H9 (cell line): ENCODE data around the gene AATK. TPM values are rescaled to one million over a fixed set of nuclear protein-coding genes. Genes with fewer than 3 reads are reported as not detected.

Source experiments
- DNase-seq: peaks from one replicate; pipeline ENCODE4 v3.0.0-alpha.2; 2017
- H2AFZ ChIP-seq: one replicate; pipeline ENCODE4 v1.6.1; 2013; ENCODE audit warnings: mild to moderate bottlenecking, low read length, control low read depth, moderate library complexity
- H2AK5ac ChIP-seq: 2 replicates; pipeline ENCODE4 v1.6.1; 2013; ENCODE audit warnings: low read length, control low read depth, mixed read lengths; ENCODE audit not compliant: insufficient read length
- H2BK120ac ChIP-seq: one replicate; pipeline ENCODE4 v1.6.1; 2013; ENCODE audit warnings: low read depth, mild to moderate bottlenecking, low read length, control low read depth, inconsistent platforms; ENCODE audit not compliant: poor library complexity, severe bottlenecking
- H2BK12ac ChIP-seq: 2 replicates; pipeline ENCODE4 v1.6.1; 2013; ENCODE audit warnings: low read length, control low read depth, mixed read lengths, low read depth; ENCODE audit not compliant: insufficient read length
- H2BK15ac ChIP-seq: 2 replicates; pipeline ENCODE4 v1.6.1; 2013; ENCODE audit warnings: low read depth, low read length, control low read depth
- H2BK20ac ChIP-seq: one replicate; pipeline ENCODE4 v1.6.1; 2013; ENCODE audit warnings: low read depth, mild to moderate bottlenecking, low read length, control low read depth, inconsistent platforms; ENCODE audit not compliant: poor library complexity, severe bottlenecking
- H2BK5ac ChIP-seq: 2 replicates; pipeline ENCODE4 v1.6.1; 2013; ENCODE audit warnings: low read length, control low read depth, mixed read lengths; ENCODE audit not compliant: insufficient read length
- H3K14ac ChIP-seq: 2 replicates; pipeline ENCODE4 v1.6.1; 2013; ENCODE audit warnings: low read length, control low read depth; ENCODE audit not compliant: insufficient read depth
- H3K18ac ChIP-seq: 2 replicates; pipeline ENCODE4 v1.6.1; 2013; ENCODE audit warnings: low read depth, mild to moderate bottlenecking, mixed read lengths, low read length, control low read depth; ENCODE audit not compliant: insufficient read length
- H3K23ac ChIP-seq: 2 replicates; pipeline ENCODE4 v1.6.1; 2013; ENCODE audit warnings: low read length, control low read depth, mixed read lengths, low read depth; ENCODE audit not compliant: insufficient read length
- H3K23me2 ChIP-seq: 2 replicates; pipeline ENCODE4 v1.6.1; 2013; ENCODE audit warnings: low read depth, mild to moderate bottlenecking, mixed read lengths, low read length, control low read depth; ENCODE audit not compliant: insufficient read length, poor library complexity, severe bottlenecking
- H3K27ac ChIP-seq: 2 replicates; pipeline ENCODE4 v1.5.1; 2013; ENCODE audit warnings: low read length, control low read depth, mixed read lengths, low read depth; ENCODE audit not compliant: insufficient read length
- H3K27me3 ChIP-seq: 2 replicates; pipeline ENCODE4 v1.6.1; 2013; ENCODE audit warnings: low read length, control low read depth, inconsistent platforms; ENCODE audit not compliant: insufficient read depth
- H3K4ac ChIP-seq: 2 replicates; pipeline ENCODE4 v1.6.1; 2013; ENCODE audit warnings: low read depth, mild to moderate bottlenecking, control low read depth, inconsistent platforms, low read length, moderate library complexity
- H3K4me1 ChIP-seq: 2 replicates; pipeline ENCODE4 v1.6.1; 2013; ENCODE audit warnings: low read length, control low read depth, inconsistent platforms; ENCODE audit not compliant: insufficient read depth
- H3K4me2 ChIP-seq: 2 replicates; pipeline ENCODE4 v1.6.1; 2013; ENCODE audit warnings: low read length, control low read depth, mixed read lengths; ENCODE audit not compliant: insufficient read length, insufficient read depth
- H3K56ac ChIP-seq: 2 replicates; pipeline ENCODE4 v1.6.1; 2013; ENCODE audit warnings: low read depth, mild to moderate bottlenecking, mixed read lengths, low read length, control low read depth; ENCODE audit not compliant: insufficient read length
- H3K79me1 ChIP-seq: 2 replicates; pipeline ENCODE4 v1.6.1; 2013; ENCODE audit warnings: low read depth, mild to moderate bottlenecking, moderate library complexity, low read length, control low read depth, inconsistent platforms; ENCODE audit not compliant: insufficient read depth, poor library complexity, severe bottlenecking
- H3K79me2 ChIP-seq: 2 replicates; pipeline ENCODE4 v1.6.1; 2013; ENCODE audit warnings: low read length, control low read depth, inconsistent platforms; ENCODE audit not compliant: insufficient read depth
- H3K9ac ChIP-seq: 2 replicates; pipeline ENCODE4 v1.6.1; 2013; ENCODE audit warnings: low read length, control low read depth, mixed read lengths; ENCODE audit not compliant: insufficient read length; ENCODE audit errors: extremely low read depth
- H3K9me3 ChIP-seq: one replicate; pipeline ENCODE4 v1.6.1; 2013; ENCODE audit warnings: low read depth, low read length, inconsistent platforms; ENCODE audit not compliant: control insufficient read depth
- H3T11ph ChIP-seq: one replicate; pipeline ENCODE4 v1.6.1; 2013; ENCODE audit warnings: mild to moderate bottlenecking, low read length, control low read depth, inconsistent platforms
- H4K20me1 ChIP-seq: one replicate; pipeline ENCODE4 v1.6.1; 2013; ENCODE audit not compliant: control insufficient read depth, insufficient read length, insufficient read depth
- H4K5ac ChIP-seq: 2 replicates; pipeline ENCODE4 v1.6.1; 2013; ENCODE audit warnings: low read depth, mild to moderate bottlenecking, mixed read lengths, low read length, control low read depth; ENCODE audit not compliant: insufficient read length
- H4K8ac ChIP-seq: replicated peaks from 2 replicates; pipeline ENCODE4 v1.6.1; 2013; ENCODE audit warnings: low read length, control low read depth, mixed read lengths, low read depth; ENCODE audit not compliant: insufficient read length
- H4K91ac ChIP-seq: 2 replicates; pipeline ENCODE4 v1.6.1; 2013; ENCODE audit warnings: low read depth, mild to moderate bottlenecking, moderate library complexity, mixed read lengths, low read length, control low read depth; ENCODE audit not compliant: insufficient read length
- H3K27ac Mint-ChIP-seq, 3 experiments: 2 replicates in 2 of 3; 3 replicates in 1 of 3; pipeline ENCODE4 v1.8.0; 2020 to 2021; ENCODE audit warnings: mixed read lengths in 3 of 3, mild to moderate bottlenecking in 1 of 3, moderate library complexity in 1 of 3
- H3K27me3 Mint-ChIP-seq: 2 replicates; pipeline ENCODE4 v1.8.0; 2021; ENCODE audit warnings: low read depth, mild to moderate bottlenecking, moderate library complexity, mixed read lengths
- H3K36me3 Mint-ChIP-seq, 3 experiments: 2 replicates in 2 of 3; 3 replicates in 1 of 3; pipeline ENCODE4 v1.8.0; 2020 to 2021; ENCODE audit warnings: low read depth in 3 of 3, mixed read lengths in 3 of 3; ENCODE audit not compliant: insufficient read depth in 1 of 3
- H3K4me1 Mint-ChIP-seq, 2 experiments: 2 replicates each; pipeline ENCODE4 v1.8.0; 2020; ENCODE audit warnings: mixed read lengths in 2 of 2
- H3K4me3 Mint-ChIP-seq, 2 experiments: 2 replicates in 1 of 2; 3 replicates in 1 of 2; pipeline ENCODE4 v1.8.0; 2020 to 2021; ENCODE audit warnings: mild to moderate bottlenecking in 2 of 2, mixed read lengths in 2 of 2, moderate library complexity in 1 of 2
- H3K9me3 Mint-ChIP-seq, 2 experiments: 2 replicates in 1 of 2; 3 replicates in 1 of 2; pipeline ENCODE4 v1.8.0; 2020; ENCODE audit warnings: mild to moderate bottlenecking in 2 of 2, mixed read lengths in 2 of 2, moderate library complexity in 1 of 2
- CTCF ChIP-seq: fragments of 200-600 bp; sonication (generic); conservative IDR thresholded peaks from 3 replicates; pipeline ENCODE4 v1.8.0; 2021; ENCODE audit warnings: antibody characterized with exemption, mild to moderate bottlenecking
- WGBS: extraction: QIAGEN DNeasy Blood & Tissue Kit; methylation state at CpG from one replicate; pipeline ENCODE4 v1.1.7; 2013; ENCODE audit warnings: missing lambda C conversion rate, low lambda C conversion rate, mixed read lengths; ENCODE audit not compliant: insufficient read length; ENCODE audit errors: extremely low coverage; 5-methylcytosine and 5-hydroxymethylcytosine counted together
- total RNA-seq: library from RNA; stranded (reverse); gene quantifications from 2 replicates; pipeline ENCODE4 v1.2.1, GENCODE V29; 2021

Gene AATK
- total RNA-seq, 1 experiment from 2014 or later: 2.4 TPM

- no peak overlapping the region for H3K4me2 ChIP-seq
- H2BK120ac ChIP-seq: no peak overlapping the region
- no peak overlapping the region for H2AFZ ChIP-seq
- Mint-ChIP-seq H3K9me3 (peaks cover 15 to 17% of the 10 kb centered on the region in 2 experiments), H3K27me3 (peaks cover 1% of the 10 kb centered on the region; the same call in 1 of the 2 replicates), H3K4me1 (peaks cover 0 to 9% of the 10 kb centered on the region in 2 experiments; a peak in 2 of 4 replicates), H3K4me3 (no peak overlapping the region), H3K27ac (no peak overlapping the region; a peak in 1 of 7 replicates), H3K36me3 (peaks cover 0 to 7% (median 0%) of the 10 kb centered on the region in 3 experiments; a peak in 3 of 7 replicates)
- no peaks in the 10 kb centered on the region for H3K79me1 ChIP-seq
- H3K79me2 ChIP-seq: no peaks in the 10 kb centered on the region
- H2BK15ac ChIP-seq: no peak overlapping the region
- H3K56ac ChIP-seq: no peak overlapping the region
- no peak overlapping the region for H3K4ac ChIP-seq
- DNase-seq: no peak
- no peak overlapping the region for H2BK5ac ChIP-seq
- no peaks in the 10 kb centered on the region for H3K9me3 ChIP-seq
- H4K8ac ChIP-seq: no peak overlapping the region
- no peak overlapping the region; the same call in 1 of the 2 replicates for H3K14ac ChIP-seq
- H3K27ac ChIP-seq: no peak overlapping the region
- WGBS: no CpG with 5 or more reads among the region's 8 CpGs
- no peak overlapping the region for H3T11ph ChIP-seq
- H3K18ac ChIP-seq: no peak overlapping the region
- no peak overlapping the region for H4K91ac ChIP-seq
- no peaks in the 10 kb centered on the region for H4K20me1 ChIP-seq
- no peak overlapping the region for H2AK5ac ChIP-seq
- no peaks in the 10 kb centered on the region for H3K4me1 ChIP-seq
- H4K5ac ChIP-seq: no peak overlapping the region
- H3K23me2 ChIP-seq: no peaks in the 10 kb centered on the region
- TF ChIP-seq CTCF: no peak
- H3K23ac ChIP-seq: no peak overlapping the region
- no peak overlapping the region for H2BK20ac ChIP-seq
- H2BK12ac ChIP-seq: no peak overlapping the region
- H3K9ac ChIP-seq: no peak overlapping the region
- no peaks in the 10 kb centered on the region for H3K27me3 ChIP-seq
Observed at GRCh38 chr17:81136366-81136765, 29.7 kb downstream of the AATK start.
